ENCODE data around the gene AKR1C4.

- TF ChIP-seq CTCF (conservative IDR thresholded peaks at IDR 0.05; ENCODE audit: low read depth, low read length), result no peak
- no peak for TF ChIP-seq EZH2 (IDR thresholded peaks at IDR 0.05; ENCODE audit: low read length, unreplicated experiment)
- TF ChIP-seq EZH2phosphoT487 (IDR thresholded peaks at IDR 0.05; ENCODE audit: borderline replicate concordance, low read length), result no peak
Observed at GRCh38 chr10:5234106-5234860, 37.6 kb downstream of the AKR1C4 start.
